ENCODE measurements around the gene ALCAM. TPM values are rescaled to one million over a fixed set of nuclear protein-coding genes. Genes with fewer than 3 reads are reported as not detected.
A peak's percentile ranks its signal among the peaks of the same experiment; 100 is the strongest.

The ALCAM gene
- total RNA-seq, 1 donor from 2014 or later, result 28.6 TPM

GRCh38 chr3:105608623-105609022, 241.9 kb downstream of the ALCAM start:
- no peaks in the 10 kb centered on the region for H3K36me3 Mint-ChIP-seq (ENCODE audit: insufficient read depth)
- no peak for DNase-seq (ENCODE audit: low spot score, unreplicated experiment)
- TF ChIP-seq CTCF (IDR thresholded peaks at IDR 0.05; ENCODE audit: unreplicated experiment), result no peak
- H3K4me1 Mint-ChIP-seq (ENCODE audit: low read depth), result peaks cover 12% of the 10 kb centered on the region
- peaks cover 3% of the 10 kb centered on the region for H3K9me3 Mint-ChIP-seq (ENCODE audit: low read depth)
- H3K27me3 Mint-ChIP-seq, result peaks cover 7% of the 10 kb centered on the region
- H3K4me3 Mint-ChIP-seq (ENCODE audit: low read depth), result no peak overlapping the region
- H3K27ac Mint-ChIP-seq, result no peak overlapping the region

GRCh38 chr3:105610473-105610872, 243.8 kb downstream of the ALCAM start:
- Mint-ChIP-seq H3K9me3 (ENCODE audit: low read depth) (peaks cover 3% of the 10 kb centered on the region), H3K36me3 (ENCODE audit: insufficient read depth) (no peaks in the 10 kb centered on the region), H3K4me3 (ENCODE audit: low read depth) (no peak overlapping the region), H3K27me3 (peaks cover 7% of the 10 kb centered on the region), H3K4me1 (ENCODE audit: low read depth) (peaks cover 15% of the 10 kb centered on the region), H3K27ac (no peak overlapping the region)
- TF ChIP-seq CTCF (IDR thresholded peaks at IDR 0.05; ENCODE audit: unreplicated experiment), result no peak
- DNase-seq (ENCODE audit: low spot score, unreplicated experiment), result no peak

- peaks cover 15% of the 10 kb centered on the region for H3K4me1 Mint-ChIP-seq (ENCODE audit: low read depth)
- DNase-seq (ENCODE audit: low spot score, unreplicated experiment), result no peak
- peak overlapping the region; percentile 75 for H3K27ac Mint-ChIP-seq
- no peak overlapping the region for H3K4me3 Mint-ChIP-seq (ENCODE audit: low read depth)
- no peak for TF ChIP-seq CTCF (IDR thresholded peaks at IDR 0.05; ENCODE audit: unreplicated experiment)
- no peaks in the 10 kb centered on the region for H3K36me3 Mint-ChIP-seq (ENCODE audit: insufficient read depth)
- H3K27me3 Mint-ChIP-seq, result peaks cover 7% of the 10 kb centered on the region
- peaks cover 3% of the 10 kb centered on the region for H3K9me3 Mint-ChIP-seq (ENCODE audit: low read depth)
Measured at GRCh38 chr3:105611304-105612192, 244.8 kb downstream of the ALCAM start.

- DNase-seq (ENCODE audit: low spot score, unreplicated experiment), result no peak
- no peaks in the 10 kb centered on the region for H3K36me3 Mint-ChIP-seq (ENCODE audit: insufficient read depth)
- no peak for TF ChIP-seq CTCF (IDR thresholded peaks at IDR 0.05; ENCODE audit: unreplicated experiment)
- H3K27ac Mint-ChIP-seq, result no peak overlapping the region
- H3K27me3 Mint-ChIP-seq, result peaks cover 7% of the 10 kb centered on the region
- peaks cover 15% of the 10 kb centered on the region for H3K4me1 Mint-ChIP-seq (ENCODE audit: low read depth)
- H3K4me3 Mint-ChIP-seq (ENCODE audit: low read depth), result no peak overlapping the region
- peaks cover 3% of the 10 kb centered on the region for H3K9me3 Mint-ChIP-seq (ENCODE audit: low read depth)
Measured at GRCh38 chr3:105613120-105613519, 246.4 kb downstream of the ALCAM start.

GRCh38 chr3:105614288-105615030, 247.8 kb downstream of the ALCAM start:
- no peak overlapping the region for H3K4me3 Mint-ChIP-seq (ENCODE audit: low read depth)
- H3K36me3 Mint-ChIP-seq (ENCODE audit: insufficient read depth), result no peaks in the 10 kb centered on the region
- H3K4me1 Mint-ChIP-seq (ENCODE audit: low read depth), result peaks cover 15% of the 10 kb centered on the region
- DNase-seq (ENCODE audit: low spot score, unreplicated experiment), result no peak
- no peak for TF ChIP-seq CTCF (IDR thresholded peaks at IDR 0.05; ENCODE audit: unreplicated experiment)
- H3K27ac Mint-ChIP-seq, result no peak overlapping the region
- no peaks in the 10 kb centered on the region for H3K27me3 Mint-ChIP-seq
- peaks cover 3% of the 10 kb centered on the region for H3K9me3 Mint-ChIP-seq (ENCODE audit: low read depth)
